ENCODE data around the gene PLCL2. TPM values are rescaled to one million over a fixed set of nuclear protein-coding genes. Genes with fewer than 3 reads are reported as not detected.

PLCL2 gene
- total and polyA plus RNA-seq, 2 donors (not counting 3 experiments of a cell fraction or from before 2014, with no cell fraction given): 2.3 to 10.7 TPM

- FAIRE-seq (no peak), DNase-seq (ENCODE audit: low read depth, low spot score) (no peak)
- Histone ChIP-seq H3K9me1 (replicated peaks; ENCODE audit: control insufficient read depth, extremely low read depth, insufficient read depth, low read length) (no peaks in the 10 kb centered on the region), H3K4me3 (replicated peaks in 1 of 3; ENCODE audit: insufficient read depth in 1 of 3, low read depth in 1 of 3, low read length in 3 of 3) (no peak overlapping the region), H2AFZ (ENCODE audit: low read depth, low read length) (no peak overlapping the region), H3K79me2 (ENCODE audit: control insufficient read depth, insufficient read depth, low read length) (peaks cover 5% of the 10 kb centered on the region), H3K27me3 (ENCODE audit: control insufficient read depth in 2 of 2, insufficient read depth in 2 of 2, low read length in 2 of 2) (no peaks in the 10 kb centered on the region), H3K4me1 (ENCODE audit: control insufficient read depth, extremely low read depth, insufficient read depth, low read length) (peaks cover 37% of the 10 kb centered on the region), H3K9me3 (replicated peaks; ENCODE audit: control insufficient read depth, insufficient read depth, low read length) (no peaks in the 10 kb centered on the region), H3K36me3 (ENCODE audit: control insufficient read depth in 2 of 2, extremely low read depth in 1 of 2, insufficient read depth in 2 of 2, low read length in 2 of 2) (no peaks in the 10 kb centered on the region), H3K27ac (ENCODE audit: insufficient read depth, low read depth, low read length) (no peak overlapping the region), H3K9ac (replicated peaks; ENCODE audit: extremely low read depth, insufficient read depth, low read length) (no peak overlapping the region), H3K4me2 (ENCODE audit: insufficient read depth, low read length) (no peak overlapping the region), H4K20me1 (replicated peaks; ENCODE audit: control insufficient read depth, extremely low read depth, insufficient read depth, low read length) (peaks cover 3% of the 10 kb centered on the region)
- dilution Hi-C loops (cut with MboI; ENCODE audit: extremely low pct_ligation_motif_present, low sequenced_read_pairs): no loop called here
- intact Hi-C loops (cut with micrococcal nuclease): no loop called here
- POLR2A ChIA-PET: no interaction called here
- BruUV-seq (replicated peaks): no TSS peak
- no peak for TF ChIP-seq GATA2 (IDR thresholded peaks at IDR 0.05; ENCODE audit: insufficient read depth, insufficient read length, low read depth, low read length)
- no peak for TF ChIP-seq CTCF (IDR thresholded peaks at IDR 0.05; ENCODE audit: extremely low read depth in 1 of 2, insufficient read depth in 1 of 2, low read depth in 1 of 2, low read length in 2 of 2)
- no peak for TF ChIP-seq JUN (IDR thresholded peaks at IDR 0.05; ENCODE audit: borderline replicate concordance, insufficient read depth, insufficient read length, low read depth)
- no peak for TF ChIP-seq MYC (IDR thresholded peaks at IDR 0.05; ENCODE audit: low read depth, low read length)
- TF ChIP-seq MAX (IDR thresholded peaks at IDR 0.05; ENCODE audit: insufficient read depth, insufficient read length): no peak
- TF ChIP-seq POLR2A (IDR thresholded peaks at IDR 0.05; ENCODE audit: low read depth, low read length): no peak
- TF ChIP-seq EZH2 (IDR thresholded peaks at IDR 0.05; ENCODE audit: borderline replicate concordance, low read depth, low read length, severe bottlenecking): no peak
- TF ChIP-seq POLR2AphosphoS5 (IDR thresholded peaks at IDR 0.05; ENCODE audit: insufficient read depth, low read depth, low read length): no peak
- TF ChIP-seq FOS (IDR thresholded peaks at IDR 0.05; ENCODE audit: borderline replicate concordance, insufficient read depth, low read length): no peak
- CTCF ChIA-PET: interaction anchor here (1.0 kb wide), 1 partner anchor 83 kb away, joined by 4 read pairs; no protein-coding TSS in a partner anchor
Observed at GRCh38 chr3:16911916-16912315, 27.2 kb downstream of the PLCL2 start.
